ENCODE measurements around the gene MIER2. TPM values are rescaled to one million over a fixed set of nuclear protein-coding genes. Genes with fewer than 3 reads are reported as not detected.

Gene MIER2
- polyA plus RNA-seq, 2 of the 4 experiments (the other 2 are of a cell fraction) = 8.8 to 11.5 TPM

DNA sequence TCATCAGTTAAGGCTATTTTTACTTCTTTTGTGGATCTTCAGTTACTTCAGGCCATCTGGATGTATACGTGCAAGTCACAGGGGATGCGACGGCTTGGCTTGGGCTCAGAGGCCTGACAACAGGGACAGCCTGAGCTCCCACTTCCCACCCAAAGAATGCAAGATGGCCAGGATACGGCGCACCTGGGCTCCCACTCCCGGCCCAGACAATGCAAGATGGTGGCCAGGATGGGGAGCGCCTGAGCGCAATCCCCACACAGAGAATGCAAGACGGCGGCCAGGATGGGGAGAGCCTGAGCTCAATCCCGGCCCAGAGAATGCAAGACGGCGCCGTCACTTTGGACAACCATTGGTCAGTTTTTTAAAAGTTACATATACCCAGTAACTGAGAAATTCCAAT, 25.3 kb upstream of the MIER2 start:
- no peak overlapping the region for H3K4me2 ChIP-seq
- TF ChIP-seq, protein P1, sequence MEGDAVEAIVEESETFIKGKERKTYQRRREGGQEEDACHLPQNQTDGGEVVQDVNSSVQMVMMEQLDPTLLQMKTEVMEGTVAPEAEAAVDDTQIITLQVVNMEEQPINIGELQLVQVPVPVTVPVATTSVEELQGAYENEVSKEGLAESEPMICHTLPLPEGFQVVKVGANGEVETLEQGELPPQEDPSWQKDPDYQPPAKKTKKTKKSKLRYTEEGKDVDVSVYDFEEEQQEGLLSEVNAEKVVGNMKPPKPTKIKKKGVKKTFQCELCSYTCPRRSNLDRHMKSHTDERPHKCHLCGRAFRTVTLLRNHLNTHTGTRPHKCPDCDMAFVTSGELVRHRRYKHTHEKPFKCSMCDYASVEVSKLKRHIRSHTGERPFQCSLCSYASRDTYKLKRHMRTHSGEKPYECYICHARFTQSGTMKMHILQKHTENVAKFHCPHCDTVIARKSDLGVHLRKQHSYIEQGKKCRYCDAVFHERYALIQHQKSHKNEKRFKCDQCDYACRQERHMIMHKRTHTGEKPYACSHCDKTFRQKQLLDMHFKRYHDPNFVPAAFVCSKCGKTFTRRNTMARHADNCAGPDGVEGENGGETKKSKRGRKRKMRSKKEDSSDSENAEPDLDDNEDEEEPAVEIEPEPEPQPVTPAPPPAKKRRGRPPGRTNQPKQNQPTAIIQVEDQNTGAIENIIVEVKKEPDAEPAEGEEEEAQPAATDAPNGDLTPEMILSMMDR (IDR thresholded peaks at IDR 0.05) = no peak
- TF ChIP-seq, protein P2, sequence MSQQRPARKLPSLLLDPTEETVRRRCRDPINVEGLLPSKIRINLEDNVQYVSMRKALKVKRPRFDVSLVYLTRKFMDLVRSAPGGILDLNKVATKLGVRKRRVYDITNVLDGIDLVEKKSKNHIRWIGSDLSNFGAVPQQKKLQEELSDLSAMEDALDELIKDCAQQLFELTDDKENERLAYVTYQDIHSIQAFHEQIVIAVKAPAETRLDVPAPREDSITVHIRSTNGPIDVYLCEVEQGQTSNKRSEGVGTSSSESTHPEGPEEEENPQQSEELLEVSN (IDR thresholded peaks at IDR 0.05; ENCODE audit: borderline replicate concordance, low read depth) = no peak
- no peak for TF ChIP-seq JUN (IDR thresholded peaks at IDR 0.05)
- TF ChIP-seq GATA3 (IDR thresholded peaks at IDR 0.05; ENCODE audit: borderline replicate concordance) = no peak
- TF ChIP-seq BHLHE40 (IDR thresholded peaks at IDR 0.05; ENCODE audit: low read depth, low read length) = no peak
- no peak for TF ChIP-seq HOXB13 (CRISPR knock-in tag; IDR thresholded peaks at IDR 0.05; ENCODE audit: low read depth)
- no peak for TF ChIP-seq NFE2L2 (conservative IDR thresholded peaks at IDR 0.05; ENCODE audit: low read length)
- no peak for TF ChIP-seq RNF2 (IDR thresholded peaks at IDR 0.05; ENCODE audit: borderline replicate concordance, low read depth)
- ATAC-seq (no peak), DNase-seq (ENCODE audit: low read depth in 1 of 2, low spot score in 1 of 2) (no peak), FAIRE-seq (no peak)
- ChIA-PET POLR2A (no interaction called here), CTCF (no interaction called here)
- H3K4me3 ChIP-seq = no peak overlapping the region
- H3K4me1 ChIP-seq = no peaks in the 10 kb centered on the region
- WGBS (ENCODE audit: missing lambda C conversion rate) = 86% methylated on average over 10 of the region's 14 CpGs
- no peaks in the 10 kb centered on the region for H3K9me3 ChIP-seq
- no peak overlapping the region for H3K27ac ChIP-seq

DNA sequence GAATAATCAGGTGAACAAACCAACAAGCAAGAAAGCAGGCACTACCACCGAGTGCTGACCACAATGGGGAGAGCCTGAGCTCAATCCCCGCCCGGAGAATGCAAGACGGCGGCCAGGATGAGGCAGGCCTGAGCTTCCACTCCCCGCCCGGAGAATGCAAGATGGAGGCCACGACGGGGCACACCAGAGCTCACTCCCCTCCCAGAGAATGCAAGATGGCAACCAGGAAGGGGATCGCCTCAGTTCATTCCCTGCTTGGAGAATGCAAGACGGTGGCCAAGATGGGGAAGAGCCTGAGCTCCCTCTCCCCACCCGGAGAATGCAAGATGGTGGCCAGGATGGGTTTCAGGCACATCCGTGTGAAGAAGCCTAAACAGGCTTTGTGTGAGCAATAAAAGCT, 24.7 kb upstream of the MIER2 start:
- no peak for TF ChIP-seq SREBF2 (IDR thresholded peaks at IDR 0.05)
- TF ChIP-seq HOXB13 (CRISPR knock-in tag; IDR thresholded peaks at IDR 0.05; ENCODE audit: low read depth) = no peak
- TF ChIP-seq KDM1A (IDR thresholded peaks at IDR 0.05; ENCODE audit: low read depth) = no peak
- no peak for TF ChIP-seq ZC3H11A (IDR thresholded peaks at IDR 0.05)
- TF ChIP-seq RARB (CRISPR knock-in tag; IDR thresholded peaks at IDR 0.05) = no peak
- TF ChIP-seq, protein P3, sequence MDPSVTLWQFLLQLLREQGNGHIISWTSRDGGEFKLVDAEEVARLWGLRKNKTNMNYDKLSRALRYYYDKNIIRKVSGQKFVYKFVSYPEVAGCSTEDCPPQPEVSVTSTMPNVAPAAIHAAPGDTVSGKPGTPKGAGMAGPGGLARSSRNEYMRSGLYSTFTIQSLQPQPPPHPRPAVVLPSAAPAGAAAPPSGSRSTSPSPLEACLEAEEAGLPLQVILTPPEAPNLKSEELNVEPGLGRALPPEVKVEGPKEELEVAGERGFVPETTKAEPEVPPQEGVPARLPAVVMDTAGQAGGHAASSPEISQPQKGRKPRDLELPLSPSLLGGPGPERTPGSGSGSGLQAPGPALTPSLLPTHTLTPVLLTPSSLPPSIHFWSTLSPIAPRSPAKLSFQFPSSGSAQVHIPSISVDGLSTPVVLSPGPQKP (IDR thresholded peaks at IDR 0.05; ENCODE audit: low read depth, low read length) = no peak
- TF ChIP-seq NR3C1 (IDR thresholded peaks at IDR 0.05) = no peak
- TF ChIP-seq FOXS1 (CRISPR knock-in tag; IDR thresholded peaks at IDR 0.05) = no peak
- TF ChIP-seq RNF2 (IDR thresholded peaks at IDR 0.05; ENCODE audit: borderline replicate concordance, low read depth) = no peak
- no peak for TF ChIP-seq FOSB (CRISPR knock-in tag; IDR thresholded peaks at IDR 0.05)
- TF ChIP-seq HDAC2 (IDR thresholded peaks at IDR 0.05) = no peak
- no peak for TF ChIP-seq FOSL2 (IDR thresholded peaks at IDR 0.05)
- TF ChIP-seq FOSL2 (CRISPR knock-in tag; IDR thresholded peaks at IDR 0.05) = no peak
- TF ChIP-seq, protein P4, sequence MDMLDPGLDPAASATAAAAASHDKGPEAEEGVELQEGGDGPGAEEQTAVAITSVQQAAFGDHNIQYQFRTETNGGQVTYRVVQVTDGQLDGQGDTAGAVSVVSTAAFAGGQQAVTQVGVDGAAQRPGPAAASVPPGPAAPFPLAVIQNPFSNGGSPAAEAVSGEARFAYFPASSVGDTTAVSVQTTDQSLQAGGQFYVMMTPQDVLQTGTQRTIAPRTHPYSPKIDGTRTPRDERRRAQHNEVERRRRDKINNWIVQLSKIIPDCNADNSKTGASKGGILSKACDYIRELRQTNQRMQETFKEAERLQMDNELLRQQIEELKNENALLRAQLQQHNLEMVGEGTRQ (IDR thresholded peaks at IDR 0.05) = no peak
- TF ChIP-seq, protein P1 (IDR thresholded peaks at IDR 0.05) = no peak
- TF ChIP-seq HOXB5 (CRISPR knock-in tag; IDR thresholded peaks at IDR 0.05) = no peak
- TF ChIP-seq NPAS2 (CRISPR knock-in tag; IDR thresholded peaks at IDR 0.05; ENCODE audit: borderline replicate concordance) = no peak
- no peaks in the 10 kb centered on the region for H3K9me3 ChIP-seq
- FAIRE-seq = no peak
- H3K4me2 ChIP-seq = no peak overlapping the region
- ChIA-PET POLR2A (no interaction called here), CTCF (no interaction called here)
- 61% methylated on average over 7 of the region's 13 CpGs for WGBS (ENCODE audit: missing lambda C conversion rate)
- no peaks in the 10 kb centered on the region for H3K4me1 ChIP-seq
- no peak for DNase-seq (ENCODE audit: low read depth in 1 of 2, low spot score in 1 of 2)
- no peak for ATAC-seq
- H3K4me3 ChIP-seq = no peak overlapping the region
- H3K27ac ChIP-seq = no peak overlapping the region

Measured in A549 (cell line).